GM21717 (cell line): ENCODE results near the gene HTRA2.
A peak's percentile ranks its signal among the peaks of the same experiment; 100 is the strongest.

Experiments used
- ATAC-seq: cut with Tn5 transposase; IDR thresholded peaks from one replicate; pipeline ENCODE4 v1.9.1; 2021; ENCODE audit warnings: mild to moderate bottlenecking, moderate library complexity; ENCODE audit not compliant: unreplicated experiment

The HTRA2 gene

DNA sequence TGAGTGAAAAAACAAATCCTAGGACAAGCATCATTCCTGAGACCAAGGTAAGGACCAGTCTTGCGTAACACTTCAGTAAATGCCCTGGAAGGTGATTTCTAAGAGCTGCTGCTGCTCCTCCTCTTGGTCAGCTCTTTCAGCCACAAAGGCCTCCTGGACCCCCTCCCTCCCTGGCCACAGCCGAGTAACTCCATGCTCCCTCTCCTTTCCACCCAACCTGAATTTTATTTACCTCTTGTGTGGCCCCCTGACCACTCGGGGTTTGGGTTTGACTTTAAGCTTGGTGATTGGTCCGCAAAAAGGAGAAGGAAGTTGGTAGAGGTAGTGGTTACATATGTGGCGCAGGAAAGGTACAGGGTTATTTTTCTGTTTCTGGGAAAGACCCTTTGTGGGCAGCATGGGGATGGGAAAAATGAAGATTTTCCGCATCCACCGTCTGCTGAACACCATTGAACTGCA, 9.2 kb downstream of the HTRA2 start:
- ATAC-seq: no peak

- no peak for ATAC-seq
These were observed 10.6 kb downstream of the HTRA2 start for GRCh38 chr2:74540291-74540690.

GRCh38 chr2:74542978-74543377, 13.2 kb downstream of the HTRA2 start:
- no peak for ATAC-seq

GRCh38 chr2:74544634-74545033, 14.9 kb downstream of the HTRA2 start:
- ATAC-seq: no peak

DNA sequence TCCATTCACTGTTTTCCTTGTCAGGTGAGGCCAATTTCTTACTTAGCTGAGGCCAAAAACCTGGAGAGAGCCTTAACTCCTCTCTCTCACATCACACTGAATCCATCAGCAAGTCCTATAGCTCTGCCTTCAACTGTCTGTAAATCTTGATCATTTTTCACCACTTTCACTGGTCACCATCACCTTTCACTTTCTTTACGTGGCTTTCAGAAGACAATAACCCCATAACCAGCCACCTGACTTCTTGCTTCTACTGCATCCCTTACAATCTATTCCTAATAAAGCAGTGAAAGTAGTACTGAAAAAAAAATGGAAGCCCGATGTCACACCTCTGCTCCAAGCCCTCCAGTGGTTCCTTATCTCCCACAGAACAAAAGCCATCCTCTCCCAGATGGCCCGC, 16.3 kb downstream of the HTRA2 start:
- no peak for ATAC-seq

- no peak for ATAC-seq
These were observed 18.7 kb downstream of the HTRA2 start for GRCh38 chr2:74548285-74548899.

GRCh38 chr2:74548900-74549826, 19.4 kb downstream of the HTRA2 start:
- ATAC-seq: no peak

- no peak for ATAC-seq
These were observed 20.5 kb downstream of the HTRA2 start for GRCh38 chr2:74550231-74550630.

- ATAC-seq: no peak
These were observed 21.8 kb downstream of the HTRA2 start for GRCh38 chr2:74551530-74551929.

DNA sequence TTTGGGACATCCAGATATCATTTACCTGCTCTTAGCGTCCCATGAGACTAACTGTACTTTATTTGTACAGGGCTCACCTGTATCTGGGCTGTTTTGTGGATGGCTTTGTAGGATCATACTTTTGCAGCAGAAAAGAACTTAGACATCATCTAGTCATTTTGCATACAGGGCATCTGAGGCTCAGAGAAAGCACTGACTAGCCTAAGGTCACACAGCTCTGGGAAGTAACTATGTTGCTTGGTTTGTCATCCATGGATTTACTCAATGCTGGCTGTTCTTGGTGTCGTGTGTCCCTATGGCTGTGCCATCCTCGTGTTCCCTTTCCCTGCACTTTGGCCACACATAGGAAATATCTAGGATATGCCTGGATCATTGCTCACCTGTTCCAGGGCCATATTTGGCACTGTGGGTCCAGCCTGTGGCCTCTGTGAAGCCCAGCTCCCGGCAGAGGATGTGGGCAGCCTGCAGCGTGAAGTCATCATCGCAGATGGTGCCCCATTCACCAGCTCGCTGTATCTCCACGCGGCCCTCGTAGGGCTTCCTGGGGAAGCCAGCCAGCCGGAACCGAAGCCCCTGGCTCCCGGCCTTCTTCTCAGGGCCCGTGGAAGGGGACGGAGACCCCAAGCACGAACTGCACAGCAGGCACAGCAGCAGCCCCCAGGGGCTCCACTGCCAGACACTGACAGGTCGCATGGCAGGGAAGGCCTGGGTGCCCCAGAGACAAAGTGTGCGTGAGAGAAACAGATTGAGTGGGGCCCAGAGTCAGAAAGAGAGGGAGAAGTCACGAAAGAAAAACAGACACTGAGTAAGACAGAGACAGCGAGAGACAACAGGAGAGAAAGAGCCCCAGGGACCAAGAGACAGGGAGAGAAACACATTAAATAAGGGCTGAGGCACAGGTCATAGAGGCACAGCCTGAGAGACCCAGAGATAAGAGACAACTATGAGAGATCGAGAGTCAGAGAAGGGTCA, 22.5 kb downstream of the HTRA2 start:
- ATAC-seq: no peak

DNA sequence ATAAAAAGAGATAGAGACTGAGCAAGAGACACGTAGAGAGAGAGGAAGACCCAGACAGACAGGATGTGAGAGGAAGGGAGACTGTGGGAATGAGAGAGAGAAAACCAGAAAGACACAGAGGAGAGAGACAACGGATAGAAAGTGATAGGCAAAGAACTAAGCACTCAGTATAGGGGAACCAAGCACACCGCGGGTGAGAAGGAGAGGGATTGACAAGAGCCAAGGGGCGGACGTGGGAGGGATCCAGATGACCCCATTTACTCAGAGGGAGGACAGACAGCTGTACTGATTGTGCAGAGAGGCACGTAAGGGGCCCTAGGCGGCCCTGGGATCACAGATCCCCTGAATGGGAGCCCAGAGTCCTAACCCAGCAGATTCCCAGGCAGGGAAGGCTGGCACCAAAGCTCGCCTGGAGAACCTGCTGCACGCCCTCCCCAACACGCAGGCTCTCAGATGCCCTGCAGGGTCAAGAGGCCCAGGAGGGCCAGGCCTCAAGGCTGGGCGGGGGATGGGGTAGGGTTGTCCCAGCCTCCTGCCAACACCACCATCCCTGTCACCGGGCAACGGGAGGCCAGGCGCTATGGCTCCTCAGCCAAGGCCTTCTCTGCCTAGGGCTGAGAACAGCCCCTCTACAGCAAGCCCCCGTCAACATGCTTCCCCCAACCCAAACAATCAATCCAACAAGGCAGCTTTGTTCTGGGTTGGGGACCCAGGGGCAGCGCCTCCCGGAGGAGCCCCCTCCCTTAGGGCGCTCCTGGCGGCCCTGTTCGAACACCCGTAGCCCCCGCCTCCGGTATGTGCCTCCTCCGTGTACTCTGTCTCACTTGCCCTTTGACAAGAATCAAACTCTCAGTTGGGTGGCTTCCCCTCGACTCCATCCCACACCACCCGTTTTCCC, 23.4 kb downstream of the HTRA2 start:
- ATAC-seq: no peak

DNA sequence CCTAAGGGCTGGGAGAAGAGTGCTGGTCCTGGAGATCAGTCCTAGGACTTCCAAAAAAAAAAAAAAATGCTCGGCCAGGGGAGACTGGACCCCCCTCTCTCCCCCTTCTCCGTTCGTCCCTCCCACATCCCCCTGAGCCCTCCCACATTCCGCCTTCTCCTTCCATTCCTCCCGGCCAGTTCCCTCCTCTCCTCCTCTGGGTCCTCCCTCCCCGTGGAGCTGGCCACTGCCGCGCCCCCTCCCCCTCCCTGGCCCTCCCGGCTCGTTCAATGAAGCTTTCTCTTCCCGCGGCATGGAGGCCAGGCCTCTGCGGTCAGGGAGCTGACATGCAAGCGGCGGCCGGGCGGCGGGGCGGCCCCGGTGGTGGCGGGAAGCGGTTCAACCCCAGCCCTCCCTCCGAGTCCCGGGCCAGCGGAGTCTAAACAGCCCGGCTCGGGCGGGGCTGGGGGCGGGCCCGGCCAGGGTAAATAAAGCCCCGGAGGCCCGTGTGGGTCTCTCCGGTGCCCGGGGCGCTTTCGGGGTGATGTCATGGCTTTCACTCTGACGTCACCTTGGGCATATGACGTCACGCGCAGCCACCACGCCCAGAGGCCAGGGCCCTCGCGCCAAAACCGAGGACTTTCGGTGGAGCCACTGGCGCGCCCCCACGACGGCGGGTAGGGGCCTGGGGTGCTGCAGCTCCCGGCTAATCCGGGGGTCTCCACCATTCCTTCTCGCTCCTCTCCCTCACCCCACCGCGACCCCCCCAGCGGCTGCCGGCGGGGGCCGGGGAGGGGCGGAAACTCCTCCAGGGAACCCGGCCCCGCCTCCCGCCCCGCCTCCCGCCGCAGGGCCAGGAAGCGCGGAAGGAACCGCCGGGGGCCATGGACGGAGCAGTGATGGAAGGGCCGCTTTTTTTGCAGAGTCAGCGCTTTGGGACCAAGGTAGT, 24.4 kb downstream of the HTRA2 start, which contains the start of the genes DOK1 and LOXL3:
Gene DOK1, plus strand, starts transcription at position 829 of the 928 bp plus-strand sequence. Its CDS starts 35 bp downstream, at position 864.
Gene LOXL3, minus strand, starts transcription at position 51 of the 928 bp plus-strand sequence. CDS start 1,308 bp downstream, outside the sequence.
- peak; percentile 67 for ATAC-seq

- ATAC-seq: peak; percentile 42
These were observed 25.2 kb downstream of the HTRA2 start for GRCh38 chr2:74554820-74555531.

DNA sequence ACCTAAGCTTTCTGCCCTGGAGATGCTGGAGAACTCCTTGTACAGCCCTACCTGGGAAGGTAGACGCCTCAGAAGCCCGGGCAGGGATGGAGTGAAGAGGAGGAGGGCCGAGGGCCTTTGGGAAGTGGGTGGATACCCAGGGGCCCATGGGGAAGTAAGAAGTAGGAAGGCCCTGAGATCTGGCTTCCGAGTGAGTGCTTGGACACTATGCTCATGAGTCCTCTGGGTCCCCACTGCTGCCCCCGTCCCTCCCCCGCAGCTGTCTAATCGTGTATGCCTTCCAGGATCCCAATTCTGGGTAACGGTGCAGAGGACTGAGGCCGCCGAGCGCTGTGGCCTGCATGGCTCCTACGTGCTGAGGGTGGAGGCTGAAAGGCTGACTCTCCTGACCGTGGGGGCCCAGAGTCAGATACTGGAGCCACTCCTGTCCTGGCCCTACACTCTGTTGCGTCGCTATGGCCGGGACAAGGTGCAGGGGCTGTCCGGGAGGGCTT, 25.9 kb downstream of the HTRA2 start:
- no peak for ATAC-seq

GRCh38 chr2:74556159-74556558, 26.4 kb downstream of the HTRA2 start:
- no peak for ATAC-seq

GRCh38 chr2:74556831-74557370, 27.2 kb downstream of the HTRA2 start:
- ATAC-seq: no peak
